ENCODE data around the gene IL4R. TPM values are rescaled to one million over a fixed set of nuclear protein-coding genes. Genes with fewer than 3 reads are reported as not detected.

Gene IL4R
- total RNA-seq, 1 experiment from 2014 or later: 28.6 TPM

DNA sequence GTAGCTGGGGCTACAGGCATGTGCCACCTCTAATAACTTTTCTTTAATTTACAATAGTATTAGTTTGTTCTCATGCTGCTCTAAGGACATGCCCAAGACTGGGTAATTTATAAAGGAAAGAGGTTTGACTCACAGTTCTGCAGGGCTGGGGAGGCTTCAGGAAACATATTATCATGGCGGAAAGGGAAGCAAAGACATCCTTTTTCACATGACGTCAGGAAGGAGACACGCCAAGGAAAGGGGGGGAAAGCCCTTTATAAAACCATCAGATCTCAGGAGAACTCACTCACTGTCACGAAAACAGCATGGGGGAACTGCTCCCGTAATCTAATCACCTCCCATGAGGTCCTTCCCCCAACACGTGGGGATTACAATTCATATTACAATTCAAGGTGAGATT is 18.3 kb downstream of the IL4R start:
- no peak overlapping the region for H3K14ac ChIP-seq (ENCODE audit: insufficient read depth, low read length)
- no peak overlapping the region for H4K5ac ChIP-seq (ENCODE audit: insufficient read length, low read depth, low read length)
- WGBS (ENCODE audit: extremely low coverage, insufficient read length, low lambda C conversion rate): no CpG with 5 or more reads among the region's 6 CpGs
- no peak for DNase-seq
- no peaks in the 10 kb centered on the region for H3K79me1 ChIP-seq (ENCODE audit: insufficient read depth, low read depth, low read length, poor library complexity, severe bottlenecking)
- H2BK15ac ChIP-seq (ENCODE audit: low read depth, low read length): no peak overlapping the region
- H3K27ac Mint-ChIP-seq: peak overlapping the region in 2 of 3 experiments; percentile 49 to 70; a peak in 2 of 7 replicates
- peaks cover 6 to 18% (median 8%) of the 10 kb centered on the region in 3 experiments; a peak in 5 of 7 replicates for H3K36me3 Mint-ChIP-seq (ENCODE audit: insufficient read depth in 1 of 3, low read depth in 3 of 3)
- H3K56ac ChIP-seq (ENCODE audit: insufficient read length, low read depth, low read length): no peak overlapping the region
- TF ChIP-seq, protein P1, sequence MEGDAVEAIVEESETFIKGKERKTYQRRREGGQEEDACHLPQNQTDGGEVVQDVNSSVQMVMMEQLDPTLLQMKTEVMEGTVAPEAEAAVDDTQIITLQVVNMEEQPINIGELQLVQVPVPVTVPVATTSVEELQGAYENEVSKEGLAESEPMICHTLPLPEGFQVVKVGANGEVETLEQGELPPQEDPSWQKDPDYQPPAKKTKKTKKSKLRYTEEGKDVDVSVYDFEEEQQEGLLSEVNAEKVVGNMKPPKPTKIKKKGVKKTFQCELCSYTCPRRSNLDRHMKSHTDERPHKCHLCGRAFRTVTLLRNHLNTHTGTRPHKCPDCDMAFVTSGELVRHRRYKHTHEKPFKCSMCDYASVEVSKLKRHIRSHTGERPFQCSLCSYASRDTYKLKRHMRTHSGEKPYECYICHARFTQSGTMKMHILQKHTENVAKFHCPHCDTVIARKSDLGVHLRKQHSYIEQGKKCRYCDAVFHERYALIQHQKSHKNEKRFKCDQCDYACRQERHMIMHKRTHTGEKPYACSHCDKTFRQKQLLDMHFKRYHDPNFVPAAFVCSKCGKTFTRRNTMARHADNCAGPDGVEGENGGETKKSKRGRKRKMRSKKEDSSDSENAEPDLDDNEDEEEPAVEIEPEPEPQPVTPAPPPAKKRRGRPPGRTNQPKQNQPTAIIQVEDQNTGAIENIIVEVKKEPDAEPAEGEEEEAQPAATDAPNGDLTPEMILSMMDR (conservative IDR thresholded peaks at IDR 0.05): no peak
- H4K8ac ChIP-seq (replicated peaks; ENCODE audit: insufficient read length, low read depth, low read length): no peak overlapping the region
- no peak overlapping the region for H2BK12ac ChIP-seq (ENCODE audit: insufficient read length, low read depth, low read length)
- no peak overlapping the region for H4K91ac ChIP-seq (ENCODE audit: insufficient read length, low read depth, low read length)
- H2BK20ac ChIP-seq (ENCODE audit: low read depth, low read length, poor library complexity, severe bottlenecking): no peak overlapping the region
- no peaks in the 10 kb centered on the region for H3K9me3 Mint-ChIP-seq
- no peak overlapping the region for H3K23ac ChIP-seq (ENCODE audit: insufficient read length, low read depth, low read length)
- H2AK5ac ChIP-seq (ENCODE audit: insufficient read length, low read length): no peak overlapping the region
- no peak overlapping the region for H3K4ac ChIP-seq (ENCODE audit: low read depth, low read length)
- no peaks in the 10 kb centered on the region for H3K27me3 Mint-ChIP-seq (ENCODE audit: low read depth)
- H3K23me2 ChIP-seq (ENCODE audit: insufficient read length, low read depth, low read length, poor library complexity, severe bottlenecking): no peaks in the 10 kb centered on the region
- H3K4me2 ChIP-seq (ENCODE audit: insufficient read depth, insufficient read length, low read length): no peak overlapping the region
- no peak overlapping the region for H3T11ph ChIP-seq (ENCODE audit: low read length)
- H3K18ac ChIP-seq (ENCODE audit: insufficient read length, low read depth, low read length): no peak overlapping the region
- no peak overlapping the region for H3K4me3 Mint-ChIP-seq
- no peak overlapping the region for H3K9ac ChIP-seq (ENCODE audit: extremely low read depth, insufficient read length, low read length)
- H2AFZ ChIP-seq (ENCODE audit: low read length): no peak overlapping the region
- no peak overlapping the region for H3K27ac ChIP-seq (ENCODE audit: insufficient read length, low read depth, low read length)
- H2BK120ac ChIP-seq (ENCODE audit: low read depth, low read length, poor library complexity, severe bottlenecking): no peak overlapping the region
- H4K20me1 ChIP-seq (ENCODE audit: control insufficient read depth, insufficient read depth, insufficient read length): no peaks in the 10 kb centered on the region
- H2BK5ac ChIP-seq (ENCODE audit: insufficient read length, low read length): no peak overlapping the region
- H3K4me1 ChIP-seq (ENCODE audit: insufficient read depth, low read length): no peaks in the 10 kb centered on the region; the same call in 1 of the 2 replicates
- H3K27me3 ChIP-seq (ENCODE audit: insufficient read depth, low read length): no peaks in the 10 kb centered on the region
- H3K4me1 Mint-ChIP-seq: peaks cover 26 to 27% of the 10 kb centered on the region in 2 experiments
- no peaks in the 10 kb centered on the region; the same call in 1 of the 2 replicates for H3K79me2 ChIP-seq (ENCODE audit: insufficient read depth, low read length)
- H3K9me3 ChIP-seq (ENCODE audit: control insufficient read depth, low read depth, low read length): no peaks in the 10 kb centered on the region
